GM12878 (cell line): ENCODE results near the gene PNMA6F. TPM values are rescaled to one million over a fixed set of nuclear protein-coding genes. Genes with fewer than 3 reads are reported as not detected.

ENCODE experiments used
- ATAC-seq: fragments of 200-7000 bp; cut with Tn5 transposase; 3 replicates; pipeline ENCODE4 v1.9.1; 2020; ENCODE audit warnings: mild to moderate bottlenecking, moderate library complexity
- BruUV-seq: library from RNA; stranded (reverse); fragments of 400-500 nt; replicated peaks from 2 replicates; lab custom pipeline; 2021; lab: Mats Ljungman, UMichigan
- CTCF ChIA-PET: fragments of 300-600 bp; sonication (Branson Sonifier 250); formaldehyde crosslinking; extraction: SDS; loops from one replicate; lab custom pipeline; 2021; ENCODE audit warnings: inconsistent platforms; lab: Yijun Ruan, JAX
- POLR2A ChIA-PET: fragments of 350-600 bp; formaldehyde crosslinking; extraction: SDS; loops from one replicate; lab custom pipeline; 2021; ENCODE audit warnings: inconsistent platforms; lab: Charles Lee
- RAD21 ChIA-PET: fragments of 300-600 bp; sonication (Branson Sonifier 250); formaldehyde crosslinking; loops from one replicate; lab custom pipeline; 2023; ENCODE audit warnings: antibody characterized with exemption; ENCODE audit not compliant: unreplicated experiment; lab: Charles Lee
- SMC1A ChIA-PET: fragments of 300-600 bp; sonication (Branson Sonifier 250); formaldehyde crosslinking; loops from one replicate; lab custom pipeline; 2023; ENCODE audit not compliant: unreplicated experiment, uncharacterized antibody; lab: Charles Lee
- DNase-seq: peaks from one replicate; pipeline ENCODE4 v3.0.0-alpha.2; 2011; ENCODE audit warnings: low read depth, low spot score
- FAIRE-seq: peaks from 3 replicates; lab custom pipeline; 2011; peaks lifted over from hg19 to GRCh38; lab: Jason Lieb, UNC
- H2AFZ ChIP-seq: 2 replicates; pipeline ENCODE4 v1.6.0; 2011; ENCODE audit warnings: low read depth, low read length, control low read depth; ENCODE audit not compliant: control insufficient read depth
- H3K27ac ChIP-seq: 2 replicates; pipeline ENCODE4 v1.5.1; 2011; ENCODE audit warnings: control low read depth; ENCODE audit not compliant: control insufficient read depth, insufficient read depth
- H3K27me3 ChIP-seq, 2 experiments: replicated peaks in 1 of 2; 2 replicates each; pipeline versions ENCODE4 v1.6.0 to v1.6.1; 2011; ENCODE audit warnings: low read length in 1 of 2; ENCODE audit not compliant: control insufficient read depth in 2 of 2, insufficient read depth in 2 of 2
- H3K36me3 ChIP-seq, 2 experiments: 2 replicates each; pipeline ENCODE4 v1.5.1; 2011; ENCODE audit warnings: low read length in 1 of 2; ENCODE audit not compliant: control insufficient read depth in 2 of 2, insufficient read depth in 2 of 2
- H3K4me1 ChIP-seq: 2 replicates; pipeline ENCODE4 v1.6.1; 2011; ENCODE audit warnings: mild to moderate bottlenecking, low read length, moderate library complexity, mixed read lengths; ENCODE audit not compliant: control insufficient read depth, insufficient read depth
- H3K4me2 ChIP-seq: 2 replicates; pipeline ENCODE4 v1.6.0; 2011; ENCODE audit warnings: control low read depth; ENCODE audit not compliant: control insufficient read depth, insufficient read depth
- H3K4me3 ChIP-seq: fragments of 200-600 bp; sonication (generic); 2 replicates; pipeline ENCODE4 v1.5.1; 2016
- H3K79me2 ChIP-seq: 2 replicates; pipeline ENCODE4 v1.6.0; 2011; ENCODE audit warnings: low read length; ENCODE audit not compliant: control insufficient read depth, insufficient read depth
- H3K9ac ChIP-seq: 2 replicates; pipeline ENCODE4 v1.8.0; 2011; ENCODE audit warnings: low read length, control low read depth, mixed read lengths; ENCODE audit not compliant: control insufficient read depth, insufficient read depth
- H3K9me3 ChIP-seq: replicated peaks from 3 replicates; pipeline ENCODE4 v1.5.1; 2011; ENCODE audit warnings: mild to moderate bottlenecking, low read length; ENCODE audit not compliant: control insufficient read depth, insufficient read depth
- H4K20me1 ChIP-seq: 2 replicates; pipeline ENCODE4 v1.6.0; 2011; ENCODE audit not compliant: control insufficient read depth, insufficient read depth
- BMI1 ChIP-seq: fragments of 450-650 bp; IDR thresholded peaks from 2 replicates; pipeline ENCODE4 v1.6.1; 2016; ENCODE audit warnings: mild to moderate bottlenecking, moderate library complexity, borderline replicate concordance
- BRCA1 ChIP-seq: IDR thresholded peaks from 2 replicates; pipeline ENCODE4 v1.6.1; 2011; ENCODE audit warnings: low read depth, low read length, improper control_type of control experiment
- CREB1 ChIP-seq: IDR thresholded peaks from 2 replicates; pipeline ENCODE4 v1.6.1; 2012; ENCODE audit warnings: low read depth, mild to moderate bottlenecking, inconsistent platforms
- ELK1 ChIP-seq: IDR thresholded peaks from 2 replicates; pipeline ENCODE4 v1.6.1; 2012; ENCODE audit warnings: low read depth, low read length, improper control_type of control experiment
- FOXK2 ChIP-seq: fragments of 450-650 bp; IDR thresholded peaks from 2 replicates; pipeline ENCODE4 v1.6.1; 2017; ENCODE audit warnings: mild to moderate bottlenecking, moderate library complexity
- GABPA ChIP-seq: IDR thresholded peaks from 2 replicates; pipeline ENCODE4 v1.6.1; 2014; ENCODE audit warnings: antibody characterized with exemption, low read depth, mild to moderate bottlenecking, inconsistent platforms
- HDGF ChIP-seq: fragments of 450-650 bp; IDR thresholded peaks from 2 replicates; pipeline ENCODE4 v1.6.1; 2016; ENCODE audit warnings: antibody characterized with exemption
- MTA2 ChIP-seq: fragments of 450-650 bp; IDR thresholded peaks from 2 replicates; pipeline ENCODE4 v1.6.1; 2016; ENCODE audit warnings: low read depth, mild to moderate bottlenecking, moderate library complexity
- POU2F2 ChIP-seq: IDR thresholded peaks from 3 replicates; pipeline ENCODE4 v1.6.1; 2011; ENCODE audit warnings: low read depth, mild to moderate bottlenecking, low read length, borderline replicate concordance
- RELA ChIP-seq: fragments of 450-650 bp; IDR thresholded peaks from 2 replicates; pipeline ENCODE4 v1.8.0; 2014; ENCODE audit warnings: borderline replicate concordance; ENCODE audit not compliant: partially characterized antibody
- RFX5 ChIP-seq: IDR thresholded peaks from 2 replicates; pipeline ENCODE4 v1.6.1; 2011; ENCODE audit warnings: low read depth, low read length, improper control_type of control experiment
- SIN3A ChIP-seq: IDR thresholded peaks from 2 replicates; pipeline ENCODE4 v1.6.1; 2012; ENCODE audit warnings: low read depth, low read length, improper control_type of control experiment
- SMARCA5 ChIP-seq: fragments of 450-650 bp; IDR thresholded peaks from 2 replicates; pipeline ENCODE4 v1.6.1; 2017; ENCODE audit warnings: mild to moderate bottlenecking
- SREBF2 ChIP-seq: IDR thresholded peaks from 2 replicates; pipeline ENCODE4 v1.6.1; 2012; ENCODE audit warnings: mild to moderate bottlenecking, low read length
- SRF ChIP-seq, 2 experiments: IDR thresholded peaks; 2 replicates each; pipeline ENCODE4 v1.6.1; 2011; ENCODE audit warnings: low read depth in 2 of 2, low read length in 2 of 2, mild to moderate bottlenecking in 1 of 2, moderate library complexity in 1 of 2
- ZBTB33 ChIP-seq: fragments of 450-650 bp; IDR thresholded peaks from 2 replicates; pipeline ENCODE4 v1.6.1; 2017; ENCODE audit warnings: mild to moderate bottlenecking
- ZNF207 ChIP-seq: fragments of 450-650 bp; IDR thresholded peaks from 2 replicates; pipeline ENCODE4 v1.6.1; 2014; ENCODE audit warnings: antibody characterized with exemption, mild to moderate bottlenecking, borderline replicate concordance
- WGBS: methylation state at CpG from one replicate; pipeline ENCODE4 v1.1.6; 2016; ENCODE audit warnings: low lambda C conversion rate; ENCODE audit not compliant: insufficient replicate concordance, insufficient coverage; ENCODE audit errors: missing lambda C conversion rate; 5-methylcytosine and 5-hydroxymethylcytosine counted together
- in situ Hi-C: fragments of 300-500 bp; cut with MboI; formaldehyde crosslinking; loops from 9 replicates; pipeline ENCODE4 v1.14.3; 2018; ENCODE audit warnings: mixed read lengths
- intact Hi-C: fragments of 100-400 bp; cut with micrococcal nuclease; formaldehyde crosslinking; loops from one replicate; pipeline ENCODE4 v1.14.2; 2022; ENCODE audit not compliant: unreplicated experiment
- polyA plus RNA-seq, 11 experiments: library from polyadenylated mRNA; depleted of rRNA in 4 of 11; unstranded in 6 of 11; stranded (reverse) in 5 of 11; fragments of >200 nt; fragmentation: Nextera tagmentation in 4 of 11; fragmentation: Illumina TruSeq in 1 of 11; extraction: Ambion mirVana in 4 of 11; extraction: Trizol in 1 of 11; gene quantifications; 1 replicate in 1 of 11; 2 replicates in 10 of 11; pipeline versions ENCODE4 v1.2.1 to v1.2.3, GENCODE V29; 2011 to 2016; ENCODE audit warnings: inconsistent platforms in 2 of 11, missing spikeins in 2 of 11, low read depth in 1 of 11
- total RNA-seq, 4 experiments: library from RNA; depleted of rRNA in 3 of 4; stranded (reverse); fragments of >200 nt in 3 of 4; fragmentation: Illumina TruSeq in 1 of 4; extraction: Trizol in 1 of 4; gene quantifications; 2 replicates each; pipeline versions ENCODE4 v1.2.1 to v1.2.3, GENCODE V29; 2013 to 2021
- TF ChIP-seq, protein P1 (sequence below): fragments of 450-650 bp; IDR thresholded peaks from 2 replicates; pipeline ENCODE4 v1.6.1; 2018; ENCODE audit warnings: mild to moderate bottlenecking, low read depth, moderate library complexity; ENCODE audit not compliant: partially characterized antibody

Gene PNMA6F
- total and polyA plus RNA-seq, 10 of the 15 experiments (the other 5 are each of a cell fraction or from before 2014, with no cell fraction given), result not detected

DNA sequence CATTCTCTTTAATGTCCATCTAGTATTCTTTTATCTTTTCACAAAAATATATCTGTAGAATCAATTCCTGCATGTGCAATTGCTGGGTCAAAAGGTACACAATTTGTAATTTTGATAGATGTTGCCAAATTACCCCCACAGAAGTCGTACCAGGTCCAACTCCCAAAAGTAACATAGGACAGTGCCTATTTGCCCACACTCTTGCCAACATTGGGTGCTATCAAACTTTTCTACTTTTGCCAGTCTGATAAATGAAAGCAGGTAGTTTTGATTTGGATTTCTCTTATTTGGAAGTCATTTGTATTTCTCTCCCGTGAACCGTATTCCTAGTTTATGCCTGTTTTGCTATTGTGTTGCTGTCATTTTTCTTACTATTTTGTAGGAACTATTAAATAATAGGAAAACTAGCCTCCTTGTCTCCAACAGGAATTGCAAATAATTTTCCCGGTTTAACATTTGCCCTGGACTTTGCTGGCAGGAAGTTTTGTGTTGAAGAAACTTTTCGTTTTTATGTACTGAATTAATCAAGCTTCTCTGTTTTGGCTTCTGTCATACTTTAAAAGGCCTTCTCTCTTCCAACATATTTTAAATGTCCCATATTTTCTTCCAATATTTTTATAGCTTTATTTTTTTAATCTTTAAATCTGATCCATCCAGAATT is 45.4 kb upstream of the PNMA6F start:
- no TSS peak for BruUV-seq
- Histone ChIP-seq H3K9ac (no peak overlapping the region), H3K27ac (no peak overlapping the region), H2AFZ (no peak overlapping the region), H3K4me3 (no peak overlapping the region), H3K4me1 (no peaks in the 10 kb centered on the region; the same call in 1 of the 2 replicates), H3K27me3 (no peaks in the 10 kb centered on the region), H4K20me1 (no peaks in the 10 kb centered on the region), H3K4me2 (no peak overlapping the region), H3K9me3 (no peaks in the 10 kb centered on the region; the same call in 2 of the 3 replicates), H3K79me2 (no peaks in the 10 kb centered on the region), H3K36me3 (no peaks in the 10 kb centered on the region)
- TF ChIP-seq MTA2 (no peak), ELK1 (no peak), CREB1 (no peak), RELA (no peak), POU2F2 (no peak), RFX5 (no peak), SREBF2 (no peak), BRCA1 (no peak), HDGF (no peak), GABPA (no peak), ZBTB33 (no peak), SRF (IDR thresholded peaks at IDR 0.05; ENCODE audit: low read depth in 2 of 2, low read length in 2 of 2) (no peak), SIN3A (no peak), BMI1 (no peak), SMARCA5 (no peak), ZNF207 (no peak), FOXK2 (no peak)
- TF ChIP-seq, protein P1, sequence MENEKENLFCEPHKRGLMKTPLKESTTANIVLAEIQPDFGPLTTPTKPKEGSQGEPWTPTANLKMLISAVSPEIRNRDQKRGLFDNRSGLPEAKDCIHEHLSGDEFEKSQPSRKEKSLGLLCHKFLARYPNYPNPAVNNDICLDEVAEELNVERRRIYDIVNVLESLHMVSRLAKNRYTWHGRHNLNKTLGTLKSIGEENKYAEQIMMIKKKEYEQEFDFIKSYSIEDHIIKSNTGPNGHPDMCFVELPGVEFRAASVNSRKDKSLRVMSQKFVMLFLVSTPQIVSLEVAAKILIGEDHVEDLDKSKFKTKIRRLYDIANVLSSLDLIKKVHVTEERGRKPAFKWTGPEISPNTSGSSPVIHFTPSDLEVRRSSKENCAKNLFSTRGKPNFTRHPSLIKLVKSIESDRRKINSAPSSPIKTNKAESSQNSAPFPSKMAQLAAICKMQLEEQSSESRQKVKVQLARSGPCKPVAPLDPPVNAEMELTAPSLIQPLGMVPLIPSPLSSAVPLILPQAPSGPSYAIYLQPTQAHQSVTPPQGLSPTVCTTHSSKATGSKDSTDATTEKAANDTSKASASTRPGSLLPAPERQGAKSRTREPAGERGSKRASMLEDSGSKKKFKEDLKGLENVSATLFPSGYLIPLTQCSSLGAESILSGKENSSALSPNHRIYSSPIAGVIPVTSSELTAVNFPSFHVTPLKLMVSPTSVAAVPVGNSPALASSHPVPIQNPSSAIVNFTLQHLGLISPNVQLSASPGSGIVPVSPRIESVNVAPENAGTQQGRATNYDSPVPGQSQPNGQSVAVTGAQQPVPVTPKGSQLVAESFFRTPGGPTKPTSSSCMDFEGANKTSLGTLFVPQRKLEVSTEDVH, result no peak
- intact Hi-C loops, result no loop called here
- in situ Hi-C loops, result no loop called here
- ChIA-PET CTCF (no interaction called here), RAD21 (no interaction called here), SMC1A (no interaction called here), POLR2A (no interaction called here)
- FAIRE-seq (no peak), ATAC-seq (no peak), DNase-seq (no peak)
- 75% methylated on average over 5 of the region's 5 CpGs for WGBS
